Fibroblast of peridontal ligament (primary cell): Measurements from ENCODE around the gene DHX15.
A peak's percentile ranks its signal among the peaks of the same experiment; 100 is the strongest.

ENCODE experiments used
- DNase-seq: peaks from one replicate; pipeline ENCODE4 v3.0.0-alpha.2; 2010; ENCODE audit errors: extremely low read depth

The DHX15 gene

DNA sequence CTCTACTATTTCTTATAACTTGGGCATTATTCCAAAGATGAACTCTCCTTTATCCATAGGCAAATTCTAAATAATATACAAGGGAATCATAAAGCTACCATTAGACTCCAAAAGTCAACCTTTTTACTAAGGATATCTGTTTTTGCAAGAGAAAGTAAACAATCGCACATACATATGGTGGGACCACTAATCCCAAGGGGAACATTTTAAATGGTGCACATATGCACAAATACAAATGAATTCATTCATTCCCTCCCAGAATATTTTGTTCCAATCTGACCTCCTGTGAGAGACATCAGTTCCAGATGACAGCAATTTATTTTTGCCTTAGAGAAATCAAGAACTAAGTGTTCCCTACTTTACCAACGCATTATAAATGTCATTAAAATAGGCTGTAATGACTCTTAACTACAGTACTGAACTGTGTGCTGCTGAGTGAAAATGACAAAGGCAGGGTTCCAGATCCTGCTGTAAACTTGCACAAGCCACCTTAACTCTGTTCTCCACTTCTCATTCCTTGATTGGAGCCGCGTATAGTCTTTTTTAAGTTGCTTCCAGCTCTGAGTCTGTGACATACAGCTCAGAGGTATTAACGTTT is 2.0 kb downstream of the DHX15 start:
- DNase-seq: peak; percentile 12

DNA sequence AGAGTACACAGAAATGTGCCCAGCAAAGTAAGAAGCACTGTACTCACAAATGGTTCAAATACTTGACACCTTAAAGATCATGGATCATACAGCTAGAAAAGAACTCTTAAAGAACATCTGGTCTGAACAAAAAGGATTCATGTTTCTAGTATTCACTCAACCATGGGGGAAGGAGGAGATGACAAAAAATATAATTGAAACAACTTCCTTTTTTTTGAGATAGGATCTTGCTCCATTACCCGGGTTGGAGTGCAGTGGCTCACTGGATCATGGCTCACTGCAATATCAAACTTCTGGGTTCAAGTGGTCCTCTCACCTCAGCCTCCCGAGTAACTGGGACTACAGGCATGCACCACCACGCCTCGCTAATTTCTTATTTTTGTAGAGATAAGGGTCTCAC is 6.0 kb downstream of the DHX15 start:
- no peak for DNase-seq

DNA sequence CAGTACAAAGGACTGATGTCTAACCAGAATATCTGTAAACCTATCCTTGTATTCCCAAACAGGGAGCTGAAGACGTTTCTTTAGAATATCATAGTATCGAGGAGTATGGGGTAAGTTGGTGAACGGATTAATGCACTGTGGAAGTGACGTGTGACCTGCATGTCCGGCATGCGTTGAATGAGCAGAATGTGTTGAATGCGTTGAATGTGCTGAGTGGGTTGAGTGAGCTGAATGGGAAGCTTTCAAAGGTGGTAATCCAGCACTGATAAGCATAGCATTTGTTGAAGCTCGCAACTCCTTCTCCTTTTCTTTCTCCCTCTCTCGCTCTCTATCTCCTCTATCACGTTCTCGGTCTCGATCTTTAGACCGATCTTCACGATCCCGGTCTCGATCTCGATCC is 8.1 kb downstream of the DHX15 start:
- DNase-seq: no peak

DNA sequence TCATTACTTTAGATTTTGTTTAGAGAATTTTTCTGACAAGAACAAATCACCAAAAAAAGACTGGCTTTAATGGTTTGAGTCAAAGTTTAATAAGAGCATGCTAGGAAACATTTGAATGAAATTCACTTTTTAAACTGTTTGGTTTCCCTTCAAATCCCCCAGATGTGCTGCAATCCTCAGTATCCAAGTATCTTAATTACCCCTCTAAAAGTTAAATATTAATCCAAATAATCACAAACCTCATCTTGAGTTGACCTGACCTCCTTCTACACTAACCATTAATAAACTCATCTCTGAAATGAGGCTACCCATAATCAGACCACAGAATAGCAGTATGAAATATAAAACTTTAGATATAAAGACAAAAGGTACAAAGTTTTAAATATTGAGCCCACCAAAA is 10.1 kb downstream of the DHX15 start:
- no peak for DNase-seq

DNA sequence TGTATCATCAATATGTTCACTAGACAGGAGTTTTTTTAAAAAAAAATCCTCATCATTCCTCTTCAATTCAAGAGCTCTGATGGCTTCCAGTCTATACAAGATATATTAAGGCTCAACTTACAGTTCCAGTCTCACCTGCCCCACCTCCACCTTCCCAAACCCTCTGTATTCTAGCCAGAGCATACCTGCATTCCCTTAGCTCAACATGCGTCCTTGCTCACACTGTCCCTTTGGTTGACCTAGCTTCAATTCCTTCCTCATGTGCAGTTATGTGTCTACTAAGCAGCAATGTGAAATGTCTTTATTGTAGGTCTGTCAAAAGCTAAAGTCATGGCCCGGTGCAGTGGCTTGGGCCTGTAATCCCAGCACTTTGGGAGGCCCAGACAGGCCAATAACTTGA is 10.8 kb downstream of the DHX15 start:
- DNase-seq: no peak

DNA sequence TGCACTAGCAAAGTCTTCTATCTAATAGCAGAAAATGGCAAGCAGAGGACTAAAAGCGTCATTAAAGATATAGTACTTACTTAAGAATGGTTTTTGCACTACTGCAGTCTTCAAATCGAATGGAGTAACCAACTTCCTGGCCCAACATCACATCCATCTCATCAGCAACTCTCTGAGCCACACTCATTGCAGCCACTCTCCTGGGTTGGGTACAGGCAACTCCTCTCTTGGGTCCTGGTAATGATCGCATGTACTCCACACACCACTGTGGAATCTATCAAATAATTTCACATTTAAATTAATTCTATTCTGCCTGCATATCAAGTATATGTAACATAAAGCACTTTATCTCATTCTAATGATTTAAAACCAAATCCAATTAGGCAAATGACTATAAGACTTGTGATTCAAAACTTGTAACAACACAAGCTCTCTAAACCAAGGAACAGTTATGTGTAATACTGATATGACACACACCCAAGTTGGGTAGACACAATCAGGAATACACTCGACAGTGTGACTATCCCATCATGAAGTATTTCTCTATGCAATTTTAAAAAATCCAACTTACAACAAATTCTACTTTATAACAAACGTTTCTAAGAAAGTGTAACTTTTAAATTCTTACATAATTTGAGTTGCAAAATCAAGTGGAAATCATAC is 13.6 kb downstream of the DHX15 start:
- DNase-seq: no peak

DNA sequence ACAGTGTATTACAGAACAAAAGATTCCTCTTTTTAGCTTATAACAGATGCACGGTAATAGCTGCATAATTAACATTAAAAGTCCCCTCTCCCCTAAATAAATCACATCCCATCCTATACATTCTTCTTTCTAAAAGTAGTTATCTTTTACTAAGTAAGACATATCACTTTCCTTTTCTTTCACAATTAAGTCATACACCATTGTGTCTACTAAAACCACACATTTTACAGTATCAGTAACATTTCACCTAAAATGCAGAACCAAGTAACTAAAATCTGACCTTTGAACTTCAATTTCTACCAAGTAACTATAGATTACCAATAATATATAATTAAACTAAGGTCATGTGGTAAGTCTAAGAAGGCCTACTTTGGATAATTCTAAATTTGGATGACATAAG is 14.2 kb downstream of the DHX15 start:
- no peak for DNase-seq

DNA sequence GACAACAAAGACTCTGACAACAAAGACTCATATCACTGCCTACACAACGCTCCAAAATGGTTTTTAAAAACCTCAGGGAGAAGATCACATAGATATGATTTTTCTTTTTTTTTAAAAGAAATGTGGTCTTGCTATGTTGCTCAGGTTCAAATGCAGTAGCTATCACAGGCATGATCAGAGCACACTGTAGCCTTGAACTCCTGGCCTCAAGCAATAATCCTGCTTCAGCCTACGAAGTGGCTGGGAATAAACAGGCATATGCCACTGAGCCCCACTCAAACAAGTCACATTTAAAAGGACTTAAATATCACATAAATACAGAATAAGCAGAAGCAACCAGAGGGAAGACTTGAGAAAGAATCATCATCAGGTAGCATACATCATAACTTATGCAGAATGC is 14.7 kb downstream of the DHX15 start:
- no peak for DNase-seq

DNA sequence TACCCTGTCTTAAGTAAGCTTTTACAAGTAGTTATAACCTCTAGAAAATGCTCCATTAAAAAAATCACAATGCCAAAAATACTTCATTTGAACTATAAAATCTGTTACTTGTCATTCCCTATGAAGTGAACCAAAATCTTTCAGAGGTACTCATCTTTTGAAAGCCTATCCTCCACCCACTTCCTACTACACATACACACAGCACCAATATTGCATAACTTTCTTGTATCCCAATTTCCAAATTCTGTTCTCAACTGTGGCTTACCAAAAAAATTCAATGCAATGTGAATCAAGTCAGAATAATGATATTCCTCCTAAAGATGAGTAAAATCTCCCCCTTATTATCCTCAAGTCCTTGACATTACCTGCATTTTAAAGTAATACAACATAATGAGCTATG is 15.9 kb downstream of the DHX15 start:
- DNase-seq: no peak

DNA sequence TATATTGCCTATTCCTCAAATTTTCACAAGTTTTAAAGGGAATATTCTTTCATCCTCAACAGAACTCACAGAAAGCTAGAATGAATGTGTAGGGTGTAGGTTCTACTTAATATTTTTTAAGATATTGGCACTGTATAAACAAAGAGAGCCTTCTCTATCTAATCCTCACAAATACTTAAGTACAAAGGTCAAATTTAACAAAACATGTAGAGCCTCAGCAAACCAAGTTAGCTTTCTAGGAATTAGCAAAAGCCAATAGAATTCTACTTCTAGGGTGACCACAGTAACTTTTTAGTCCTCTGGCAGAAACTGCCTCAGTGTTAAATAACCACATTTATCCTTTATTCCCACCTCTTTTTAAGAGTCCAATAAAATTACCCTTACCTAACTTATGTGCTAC is 19.3 kb downstream of the DHX15 start:
- no peak for DNase-seq

DNA sequence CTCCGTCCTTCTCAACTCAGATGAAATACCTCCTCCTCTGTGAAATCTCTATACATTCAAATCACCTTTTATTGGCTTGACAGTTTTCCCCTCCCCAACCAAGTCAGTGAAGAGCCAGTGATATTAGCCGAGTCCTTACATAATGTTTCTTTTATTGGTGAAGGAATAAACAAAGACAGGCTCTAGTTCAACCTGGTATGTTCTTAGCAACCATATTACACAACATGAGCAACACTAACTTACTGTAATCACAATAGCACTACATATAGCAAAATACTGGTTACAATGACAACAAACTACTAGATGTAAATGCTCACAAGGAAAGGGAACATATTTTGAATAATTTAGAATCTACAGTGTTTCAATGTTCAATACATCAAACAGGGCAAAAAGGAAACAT is 19.9 kb downstream of the DHX15 start:
- peak; percentile 52 for DNase-seq

DNA sequence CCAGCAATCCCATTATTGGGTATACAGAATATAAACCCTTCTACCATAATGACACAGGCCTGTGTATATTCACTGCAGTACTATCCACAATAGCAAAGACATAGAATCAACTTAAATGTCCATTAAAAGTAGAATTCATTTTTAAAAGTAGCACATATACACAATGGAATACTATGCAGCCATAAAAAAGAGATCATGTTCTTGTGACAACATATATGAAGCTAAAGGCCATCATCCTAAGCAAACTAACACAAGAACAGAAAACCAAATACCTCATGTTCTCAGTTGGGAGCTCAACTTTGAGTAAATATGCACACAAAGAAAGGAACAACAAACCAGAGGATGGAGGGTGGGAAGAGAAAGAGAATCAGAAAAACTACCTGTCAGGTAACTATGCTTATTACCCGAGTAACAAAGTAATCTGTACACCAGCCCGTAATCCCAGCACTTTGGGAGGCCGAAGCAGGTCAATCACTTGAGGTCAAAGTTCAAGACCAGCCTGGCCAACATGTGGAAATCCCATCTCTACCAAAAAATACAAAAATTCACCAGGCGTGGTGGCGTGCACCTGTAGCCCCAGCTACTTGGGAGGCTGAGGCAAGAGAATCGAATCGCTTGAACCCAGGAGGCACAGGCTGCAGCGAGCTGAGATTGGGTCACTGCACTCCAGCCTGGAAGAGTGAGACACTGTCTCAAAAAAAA is 22.8 kb downstream of the DHX15 start:
- no peak for DNase-seq

DNA sequence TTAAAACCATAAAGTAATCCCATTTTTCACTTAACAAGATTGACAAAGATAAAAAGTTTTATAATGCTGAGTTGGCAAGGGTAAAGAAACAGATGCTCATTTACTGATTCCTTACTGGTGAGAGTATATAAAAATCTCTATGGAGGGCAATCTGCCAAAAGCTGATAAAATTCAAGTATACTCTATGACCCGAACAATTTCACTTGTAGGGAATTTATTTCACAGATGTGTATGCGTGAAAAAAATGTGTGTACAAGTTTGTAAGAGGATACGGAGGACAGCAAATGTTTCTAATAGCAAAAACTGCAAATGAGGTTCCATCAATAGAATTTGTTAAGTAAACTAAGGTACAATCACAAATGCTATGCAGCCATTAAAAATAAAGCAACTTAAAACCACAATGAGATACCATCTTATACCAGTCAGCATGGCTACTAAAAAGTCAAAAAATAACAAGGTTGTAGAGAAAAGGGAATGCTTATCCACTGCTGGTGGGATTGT is 23.4 kb downstream of the DHX15 start:
- DNase-seq: no peak

DNA sequence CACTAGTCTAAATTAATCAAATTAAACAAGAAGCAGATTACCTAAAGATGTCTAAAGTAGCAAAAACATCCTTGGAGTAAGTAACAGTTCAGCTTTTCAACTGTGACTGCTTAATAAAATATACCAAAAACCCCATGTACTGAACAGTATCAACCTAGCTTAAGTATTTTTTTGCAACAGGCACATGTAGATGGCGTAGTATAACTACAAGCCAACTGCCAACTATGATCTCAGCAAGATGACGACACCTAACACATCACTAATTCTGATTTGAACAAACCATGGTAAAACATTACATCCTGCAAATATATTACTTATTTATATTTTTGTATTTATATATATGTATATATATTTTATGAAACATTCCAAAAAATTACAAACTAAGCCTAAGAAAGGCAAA is 24.5 kb downstream of the DHX15 start:
- DNase-seq: peak; percentile 56

DNA sequence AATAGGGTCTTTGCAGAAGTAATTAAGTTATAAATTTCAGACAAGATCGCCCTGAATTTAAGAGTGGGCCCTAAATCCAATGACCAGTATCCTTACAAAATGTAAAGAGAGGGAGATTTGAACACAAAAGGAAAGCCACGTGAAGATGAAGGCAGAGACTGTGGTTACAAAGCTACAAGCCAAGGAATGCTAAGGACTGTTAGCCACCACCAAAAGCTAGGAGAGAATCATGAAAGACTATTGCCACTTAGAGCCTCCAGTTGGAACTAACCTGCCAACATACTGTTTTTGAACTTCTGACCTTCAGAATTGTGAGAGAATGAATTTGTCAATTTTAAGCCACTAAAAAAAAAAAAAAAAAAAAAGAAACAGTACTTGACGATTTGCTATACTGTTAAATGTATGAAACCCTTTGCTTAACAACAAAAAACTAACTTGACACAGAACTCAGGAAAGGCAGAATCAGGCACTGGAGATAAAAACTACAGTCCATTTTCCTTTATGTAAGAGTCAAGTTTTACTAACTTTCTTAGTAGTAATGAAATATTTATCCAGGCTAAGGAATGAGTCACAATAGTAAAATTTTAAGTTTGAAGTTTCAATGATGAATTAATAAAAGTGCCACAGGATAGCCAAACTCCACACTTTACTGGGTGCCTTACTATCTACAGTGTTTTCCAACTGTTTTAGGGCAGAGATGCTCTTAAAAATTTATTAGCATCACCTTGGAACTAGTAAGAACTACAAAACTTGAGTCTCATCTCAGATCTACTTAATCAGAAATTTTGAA is 25.1 kb downstream of the DHX15 start:
- peak; percentile 40 for DNase-seq

DNA sequence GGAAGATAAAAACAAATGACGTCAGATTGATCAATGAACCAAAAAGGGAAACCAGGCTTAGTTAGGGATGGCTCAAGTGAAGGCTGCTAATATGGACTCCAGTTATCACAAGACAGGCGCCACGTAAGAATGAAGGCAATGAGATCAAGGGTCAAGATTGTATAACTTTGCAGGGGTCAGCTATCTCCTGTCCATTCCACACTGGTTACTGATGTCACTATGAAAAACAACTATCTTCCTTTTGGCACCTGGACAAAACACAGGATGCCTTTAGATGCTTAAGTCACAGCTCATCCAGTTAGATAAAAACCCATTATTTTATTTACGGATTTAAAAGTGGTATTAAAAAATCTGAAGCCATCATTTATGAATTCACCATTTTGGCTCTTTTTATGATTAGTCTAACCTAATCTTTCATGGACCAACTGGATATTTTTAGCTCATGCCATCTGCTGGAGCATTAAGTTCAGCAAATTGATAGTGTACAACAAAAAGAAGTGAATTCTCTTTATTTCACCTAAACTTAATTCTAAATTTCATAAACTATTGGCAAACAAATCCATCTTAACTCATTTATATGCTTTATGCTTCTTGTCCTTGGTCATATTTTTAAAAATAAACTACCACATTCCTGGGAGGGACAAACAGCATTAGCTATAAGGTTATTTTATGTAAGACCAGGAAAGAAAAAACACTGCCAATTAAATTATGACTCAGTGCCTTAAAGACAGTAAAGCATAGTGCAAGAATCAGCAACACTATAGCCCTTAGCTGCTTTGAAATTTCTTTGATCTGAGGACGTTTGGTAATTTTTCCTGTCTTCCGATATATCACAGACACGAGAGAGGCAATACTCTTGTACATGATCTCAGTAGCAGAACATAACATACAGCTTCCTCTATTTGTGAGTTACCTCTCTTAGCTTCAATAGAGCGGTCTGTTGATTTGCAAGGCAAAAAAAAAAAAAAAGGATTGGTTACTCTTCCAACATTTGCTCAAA is 27.0 kb downstream of the DHX15 start:
- peak; percentile 55 for DNase-seq

DNA sequence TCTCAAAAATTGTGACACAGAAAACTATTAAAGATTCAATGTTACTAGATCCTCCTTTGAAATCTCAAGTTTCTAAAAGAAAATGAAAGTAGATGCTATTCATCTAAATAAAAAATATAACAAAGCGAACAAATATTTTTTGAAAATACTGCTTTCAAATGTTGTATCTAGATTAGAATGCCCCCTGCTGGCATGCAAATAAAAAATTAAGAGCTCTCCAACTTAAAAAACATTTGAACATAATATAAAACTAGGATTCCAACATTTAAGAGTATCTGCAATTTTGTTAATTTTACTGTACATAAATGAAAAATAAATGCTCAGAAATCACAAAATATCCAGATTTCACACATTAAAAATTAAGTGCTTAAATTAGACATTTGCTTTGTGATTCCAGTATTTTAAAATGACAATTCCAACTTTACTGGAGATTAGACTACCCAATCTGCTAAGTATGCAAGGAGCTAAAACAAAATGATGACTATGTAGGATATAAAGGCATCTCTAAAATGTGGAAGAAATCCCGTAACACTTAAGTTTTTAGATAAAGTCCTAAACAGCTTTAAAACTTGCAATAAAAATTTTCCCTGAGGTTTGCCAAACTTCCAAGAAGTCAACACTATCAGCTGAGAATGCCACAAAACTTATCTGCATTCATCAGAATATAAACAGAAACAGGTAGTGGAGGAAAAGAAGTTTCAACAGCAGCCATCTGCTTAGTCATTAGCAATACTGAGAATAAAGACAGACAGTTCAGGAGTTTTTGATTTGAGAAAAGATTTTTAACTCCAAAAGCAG is 32.7 kb downstream of the DHX15 start:
- peak; percentile 46 for DNase-seq

DNA sequence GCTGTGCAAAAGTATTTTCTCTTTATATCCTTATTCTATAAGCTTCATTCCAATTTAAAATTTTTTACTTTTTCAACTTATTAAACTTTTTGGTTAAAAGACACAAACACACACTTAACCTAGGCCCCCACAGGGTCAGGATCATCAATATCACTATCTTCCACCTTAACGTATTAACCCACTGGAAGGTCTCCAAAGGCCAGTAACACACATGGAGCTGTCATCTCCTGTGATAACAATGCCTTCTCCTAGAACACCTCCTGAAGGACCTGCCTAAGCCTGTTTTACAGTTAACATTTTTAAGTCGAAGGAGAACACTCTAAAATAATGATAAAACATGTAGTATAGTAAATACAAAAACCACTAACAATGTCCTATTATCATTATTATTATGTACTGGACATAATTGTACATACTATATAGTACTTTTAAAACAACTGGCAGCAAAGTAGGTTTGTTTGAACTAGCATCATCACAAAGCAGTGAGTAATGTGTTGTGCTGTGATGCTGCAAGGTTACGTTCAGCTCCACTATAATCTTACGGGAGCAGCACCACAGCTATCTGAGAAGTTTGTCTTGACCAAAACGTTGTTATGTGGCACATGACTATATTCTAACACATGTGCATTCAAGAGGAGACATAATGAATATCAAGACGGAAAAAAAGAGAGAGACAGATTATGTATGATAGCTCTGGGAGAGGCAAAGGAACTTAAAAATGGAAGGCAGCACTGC is 33.7 kb downstream of the DHX15 start:
- no peak for DNase-seq

DNA sequence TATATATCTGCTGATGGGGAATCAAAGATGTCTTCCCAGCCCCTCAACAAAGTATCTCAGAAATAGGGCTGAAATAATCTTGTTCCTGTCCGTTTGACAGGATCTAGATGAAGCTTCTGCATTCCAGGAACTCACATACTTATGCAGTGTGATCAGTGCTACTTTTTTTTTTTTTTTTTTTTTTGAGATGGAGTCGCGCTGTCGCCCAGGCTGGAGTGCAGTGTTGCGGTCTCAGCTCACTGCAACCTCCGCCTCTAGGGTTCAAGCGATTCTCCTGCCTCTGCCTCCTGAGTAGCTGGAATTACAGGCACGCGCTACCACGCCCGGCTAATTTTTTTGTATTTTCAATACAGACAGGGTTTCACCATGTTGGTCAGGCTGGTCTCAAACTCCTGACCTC is 36.4 kb downstream of the DHX15 start:
- DNase-seq: no peak
